Trophoblast cell (in vitro differentiated cells and primary cell): Measurements from ENCODE around the gene E2F3.
"Not testable (repeated sequence)": the region's sequence is repeated elsewhere in the genome, so short reads cannot be mapped to it uniquely, and the experiment has no call there.

Experiments
- DNase-seq, 2 donors: peaks; one replicate each; pipeline ENCODE4 v3.0.0-alpha.2; 2016
- H2AFZ ChIP-seq: 2 replicates; pipeline ENCODE4 v1.6.1; 2013; ENCODE audit warnings: low read length, moderate library complexity, mild to moderate bottlenecking; ENCODE audit not compliant: insufficient read depth, poor library complexity
- H2AK5ac ChIP-seq: 2 replicates; pipeline ENCODE4 v1.6.1; 2013; ENCODE audit warnings: mild to moderate bottlenecking, low read length
- H2BK120ac ChIP-seq: 2 replicates; pipeline ENCODE4 v1.6.1; 2013; ENCODE audit warnings: low read length, mild to moderate bottlenecking, moderate library complexity; ENCODE audit not compliant: insufficient read depth, poor library complexity
- H2BK12ac ChIP-seq: 2 replicates; pipeline ENCODE4 v1.6.1; 2013; ENCODE audit warnings: mild to moderate bottlenecking, low read length, moderate library complexity
- H2BK5ac ChIP-seq: 2 replicates; pipeline ENCODE4 v1.6.1; 2013; ENCODE audit warnings: low read length, low read depth, moderate library complexity, mild to moderate bottlenecking; ENCODE audit not compliant: poor library complexity
- H3K14ac ChIP-seq: 2 replicates; pipeline ENCODE4 v1.6.1; 2013; ENCODE audit warnings: mild to moderate bottlenecking, low read length
- H3K18ac ChIP-seq: 2 replicates; pipeline ENCODE4 v1.6.1; 2013; ENCODE audit warnings: mild to moderate bottlenecking, low read length
- H3K23ac ChIP-seq: 2 replicates; pipeline ENCODE4 v1.6.1; 2013; ENCODE audit warnings: low read length
- H3K27ac ChIP-seq: 2 replicates; pipeline ENCODE4 v1.5.1; 2013; ENCODE audit warnings: low read depth, mild to moderate bottlenecking, inconsistent platforms, low read length, moderate library complexity
- H3K27me3 ChIP-seq: 2 replicates; pipeline ENCODE4 v1.6.1; 2013; ENCODE audit warnings: inconsistent platforms, mild to moderate bottlenecking, low read length, moderate library complexity; ENCODE audit not compliant: insufficient read depth
- H3K36me3 ChIP-seq, 2 experiments: 1 replicate in 1 of 2; 2 replicates in 1 of 2; pipeline ENCODE4 v1.6.1; 2013; ENCODE audit warnings: low read length in 2 of 2, mild to moderate bottlenecking in 2 of 2, moderate library complexity in 1 of 2; ENCODE audit not compliant: insufficient read depth in 2 of 2, control insufficient read depth in 1 of 2
- H3K4ac ChIP-seq: 2 replicates; pipeline ENCODE4 v1.6.1; 2013; ENCODE audit warnings: low read depth, mild to moderate bottlenecking, low read length, moderate library complexity
- H3K4me1 ChIP-seq, 2 experiments: 1 replicate in 1 of 2; 2 replicates in 1 of 2; pipeline ENCODE4 v1.6.1; 2013; ENCODE audit warnings: low read length in 2 of 2, mild to moderate bottlenecking in 2 of 2, moderate library complexity in 1 of 2; ENCODE audit not compliant: insufficient read depth in 2 of 2, control insufficient read depth in 1 of 2
- H3K4me2 ChIP-seq: 2 replicates; pipeline ENCODE4 v1.6.1; 2013; ENCODE audit warnings: inconsistent platforms, mild to moderate bottlenecking, low read length, moderate library complexity
- H3K4me3 ChIP-seq: 2 replicates; pipeline ENCODE4 v1.5.1; 2013; ENCODE audit warnings: mild to moderate bottlenecking, low read depth, low read length, inconsistent platforms
- H3K79me1 ChIP-seq: one replicate; pipeline ENCODE4 v1.6.1; 2013; ENCODE audit warnings: low read length
- H3K79me2 ChIP-seq: 2 replicates; pipeline ENCODE4 v1.6.1; 2013; ENCODE audit warnings: low read length, mild to moderate bottlenecking; ENCODE audit not compliant: control insufficient read depth, insufficient read depth, poor library complexity
- H3K9ac ChIP-seq: 2 replicates; pipeline ENCODE4 v1.6.1; 2013; ENCODE audit warnings: mild to moderate bottlenecking, low read length
- H3K9me3 ChIP-seq: 2 replicates; pipeline ENCODE4 v1.6.1; 2013; ENCODE audit warnings: low read depth, mild to moderate bottlenecking, control low read depth, inconsistent platforms, low read length; ENCODE audit not compliant: insufficient read depth
- H4K12ac ChIP-seq: 2 replicates; pipeline ENCODE4 v1.6.1; 2013; ENCODE audit warnings: low read depth, mild to moderate bottlenecking, low read length, moderate library complexity
- H4K8ac ChIP-seq: 2 replicates; pipeline ENCODE4 v1.6.1; 2013; ENCODE audit warnings: low read depth, mild to moderate bottlenecking, low read length, moderate library complexity
- H4K91ac ChIP-seq: one replicate; pipeline ENCODE4 v1.6.1; 2013; ENCODE audit warnings: low read depth, mild to moderate bottlenecking, low read length, moderate library complexity
- WGBS: extraction: QIAGEN DNeasy Blood & Tissue Kit; methylation state at CpG from one replicate; pipeline ENCODE4 v1.1.7; 2013; ENCODE audit warnings: missing lambda C conversion rate; ENCODE audit not compliant: insufficient read length, insufficient coverage; ENCODE audit errors: extremely low coverage; 5-methylcytosine and 5-hydroxymethylcytosine counted together

E2F3 gene

DNA sequence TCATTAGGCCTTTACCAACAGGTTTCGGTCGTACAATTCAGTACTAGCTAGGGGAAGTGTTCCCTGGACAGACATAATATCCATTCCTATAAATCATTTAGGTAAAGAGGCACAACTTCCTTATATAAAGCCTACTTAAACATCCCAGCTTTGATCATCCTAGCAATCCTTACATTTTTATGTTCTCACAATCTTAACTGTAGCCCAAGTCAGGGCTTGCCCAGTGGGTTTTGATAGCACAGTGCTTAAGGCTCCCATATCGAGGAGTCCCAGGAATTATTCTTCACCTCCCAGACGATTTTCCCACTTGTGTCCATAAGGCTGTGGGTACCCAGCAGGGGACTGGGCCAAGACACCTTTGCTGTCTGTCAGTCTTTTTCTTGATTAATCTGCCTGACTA lies 63.2 kb downstream of the E2F3 start:
- no peak overlapping the region for H4K8ac ChIP-seq
- no peak overlapping the region for H3K18ac ChIP-seq
- H2BK12ac ChIP-seq: no peak overlapping the region
- DNase-seq: no peak
- H4K91ac ChIP-seq: no peak overlapping the region
- no peaks in the 10 kb centered on the region for H3K79me2 ChIP-seq
- H3K79me1 ChIP-seq: no peaks in the 10 kb centered on the region
- no peak overlapping the region for H2AFZ ChIP-seq
- peaks cover 0 to 4% of the 10 kb centered on the region in 2 experiments for H3K4me1 ChIP-seq
- H3K4ac ChIP-seq: no peak overlapping the region
- no peak overlapping the region for H3K14ac ChIP-seq
- H4K12ac ChIP-seq: no peak overlapping the region
- WGBS: no CpG with 5 or more reads among the region's 4 CpGs
- H3K27me3 ChIP-seq: no peaks in the 10 kb centered on the region
- no peak overlapping the region for H3K4me2 ChIP-seq
- no peaks in the 10 kb centered on the region for H3K9me3 ChIP-seq
- no peak overlapping the region for H3K4me3 ChIP-seq
- H2BK120ac ChIP-seq: no peak overlapping the region
- no peak overlapping the region for H2AK5ac ChIP-seq
- no peak overlapping the region for H2BK5ac ChIP-seq
- H3K23ac ChIP-seq: no peak overlapping the region
- no peak overlapping the region for H3K27ac ChIP-seq
- H3K36me3 ChIP-seq: peaks cover 0 to 5% of the 10 kb centered on the region in 2 experiments
- no peak overlapping the region for H3K9ac ChIP-seq

DNA sequence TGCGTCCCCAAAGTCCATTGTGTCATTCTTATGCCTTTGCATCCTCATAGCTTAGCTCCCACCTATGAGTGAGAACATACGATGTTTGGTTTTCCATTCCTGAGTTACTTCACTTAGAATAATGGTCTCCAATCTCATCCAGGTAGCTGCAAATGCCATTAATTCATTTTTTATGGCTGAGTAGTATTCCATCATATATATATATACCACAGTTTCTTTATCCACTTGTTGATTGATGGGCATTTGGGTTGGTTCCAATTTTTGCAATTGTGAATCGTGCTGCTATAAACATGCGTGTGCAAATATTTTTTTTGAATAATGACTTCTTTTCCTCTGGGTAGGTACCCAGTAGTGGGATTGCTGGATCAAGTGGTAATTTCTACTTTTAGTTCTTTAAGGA lies 63.9 kb downstream of the E2F3 start:
- H3K9ac ChIP-seq, H3K18ac ChIP-seq, H3K9me3 ChIP-seq, H2AK5ac ChIP-seq, H3K36me3 ChIP-seq, H4K8ac ChIP-seq, H3K4me1 ChIP-seq, H4K91ac ChIP-seq, H4K12ac ChIP-seq, H3K4ac ChIP-seq, H3K79me1 ChIP-seq, H3K27me3 ChIP-seq, H3K4me2 ChIP-seq, H3K14ac ChIP-seq, H3K23ac ChIP-seq, H3K27ac ChIP-seq, H2BK120ac ChIP-seq, H3K4me3 ChIP-seq, H2BK5ac ChIP-seq, DNase-seq, H2AFZ ChIP-seq, H3K79me2 ChIP-seq, H2BK12ac ChIP-seq: not testable (repeated sequence)
- WGBS: no CpG with 5 or more reads among the region's 4 CpGs

DNA sequence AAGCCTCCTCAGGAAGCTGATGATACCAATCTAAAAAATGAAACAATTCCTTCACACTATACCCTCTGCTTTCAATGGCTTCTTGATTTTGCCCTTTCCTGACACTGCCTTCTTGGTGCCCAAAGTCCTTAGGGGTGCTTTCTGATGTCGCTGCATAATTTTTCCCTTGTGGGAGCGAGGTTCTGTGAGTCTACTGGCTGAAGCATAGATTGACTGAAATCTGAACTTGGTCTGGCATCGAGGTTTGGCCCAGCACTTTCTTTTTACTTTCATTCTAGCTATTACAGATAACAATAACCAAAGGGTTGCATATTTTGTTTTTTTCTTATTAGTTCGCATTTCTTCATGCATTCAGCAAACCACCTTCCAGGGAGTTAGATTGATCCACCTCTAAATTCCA lies 65.8 kb downstream of the E2F3 start:
- H3K4me3 ChIP-seq: no peak overlapping the region
- no peak overlapping the region for H2AK5ac ChIP-seq
- H3K79me1 ChIP-seq: no peaks in the 10 kb centered on the region
- H3K18ac ChIP-seq: no peak overlapping the region
- H4K91ac ChIP-seq: no peak overlapping the region
- H3K23ac ChIP-seq: no peak overlapping the region
- no peak overlapping the region for H3K4me2 ChIP-seq
- H3K36me3 ChIP-seq: peaks cover 0 to 5% of the 10 kb centered on the region in 2 experiments
- H3K27ac ChIP-seq: no peak overlapping the region
- no peak overlapping the region for H2BK5ac ChIP-seq
- no peak overlapping the region for H3K9ac ChIP-seq
- H2BK12ac ChIP-seq: no peak overlapping the region
- H2BK120ac ChIP-seq: no peak overlapping the region
- no peak overlapping the region for H2AFZ ChIP-seq
- no peaks in the 10 kb centered on the region for H3K79me2 ChIP-seq
- no peak overlapping the region for H3K14ac ChIP-seq
- peaks cover 0 to 4% of the 10 kb centered on the region in 2 experiments for H3K4me1 ChIP-seq
- DNase-seq: no peak
- no peak overlapping the region for H3K4ac ChIP-seq
- H3K27me3 ChIP-seq: no peaks in the 10 kb centered on the region
- WGBS: no CpG with 5 or more reads among the region's 4 CpGs
- no peak overlapping the region for H4K8ac ChIP-seq
- no peak overlapping the region for H4K12ac ChIP-seq
- H3K9me3 ChIP-seq: no peaks in the 10 kb centered on the region

DNA sequence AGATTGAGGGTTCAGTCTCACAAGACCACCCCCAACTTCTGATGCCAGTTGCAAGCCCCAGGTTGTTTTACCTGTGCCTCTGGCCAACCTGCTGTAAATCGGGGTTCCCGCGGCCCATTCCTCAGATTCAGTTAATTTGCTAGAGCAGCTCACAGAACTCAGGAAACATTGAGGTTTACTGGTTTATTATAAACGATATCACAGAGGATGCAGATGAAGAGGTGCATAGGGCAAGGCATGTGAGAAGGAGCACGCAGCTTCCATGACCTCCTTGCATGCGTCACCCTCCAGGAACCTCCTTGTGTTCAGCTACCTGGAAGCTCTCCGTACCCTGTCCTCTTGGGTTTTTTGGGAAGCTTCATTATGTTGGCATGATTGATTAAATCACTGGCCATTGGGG lies 66.5 kb downstream of the E2F3 start:
- peak overlapping the region; percentile 12 for H4K12ac ChIP-seq
- DNase-seq: no peak
- H3K9ac ChIP-seq: no peak overlapping the region
- H3K23ac ChIP-seq: no peak overlapping the region
- H3K79me1 ChIP-seq: no peaks in the 10 kb centered on the region
- no peak overlapping the region for H3K4me2 ChIP-seq
- no CpG with 5 or more reads among the region's 7 CpGs for WGBS
- no peak overlapping the region for H3K27ac ChIP-seq
- H4K91ac ChIP-seq: no peak overlapping the region
- H2AFZ ChIP-seq: no peak overlapping the region
- no peak overlapping the region for H2BK12ac ChIP-seq
- no peak overlapping the region for H2BK5ac ChIP-seq
- no peaks in the 10 kb centered on the region for H3K27me3 ChIP-seq
- no peak overlapping the region for H3K4ac ChIP-seq
- H3K36me3 ChIP-seq: peaks cover 0 to 5% of the 10 kb centered on the region in 2 experiments
- H3K9me3 ChIP-seq: no peaks in the 10 kb centered on the region
- H3K14ac ChIP-seq: no peak overlapping the region
- H3K79me2 ChIP-seq: no peaks in the 10 kb centered on the region
- no peak overlapping the region for H3K18ac ChIP-seq
- no peak overlapping the region for H2BK120ac ChIP-seq
- no peak overlapping the region for H2AK5ac ChIP-seq
- no peak overlapping the region for H3K4me3 ChIP-seq
- H4K8ac ChIP-seq: no peak overlapping the region
- peaks cover 0 to 4% of the 10 kb centered on the region in 2 experiments for H3K4me1 ChIP-seq
